ENCODE results near the gene COL23A1.

COL23A1 gene

DNA sequence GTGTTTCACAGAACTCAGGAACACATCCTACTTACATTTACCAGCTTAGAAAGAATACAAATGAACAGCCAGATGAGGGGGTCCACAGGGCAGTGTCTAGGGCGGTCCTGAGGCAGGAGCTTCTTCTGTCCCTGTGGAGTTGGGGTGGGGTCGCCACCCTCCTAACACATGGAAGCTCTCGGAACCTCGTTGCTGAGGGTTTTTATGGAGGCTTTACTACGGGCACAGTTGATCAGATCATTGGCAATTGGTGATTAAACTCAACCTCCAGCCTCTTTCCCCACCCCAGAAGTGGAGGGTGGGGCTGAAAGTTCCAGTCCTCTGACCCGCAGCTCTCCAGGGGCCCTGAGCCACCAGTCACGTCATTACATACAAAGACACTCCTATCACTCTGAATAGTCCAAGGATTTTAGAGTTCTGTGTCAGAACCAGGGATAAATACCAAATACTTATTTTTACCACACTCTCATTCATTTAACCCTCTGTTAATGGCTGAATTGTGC is 156.9 kb downstream of the COL23A1 start:
- CTCF ChIA-PET, result interaction anchor here (0.6 kb wide), 1 partner anchor 147 kb away, joined by 3 read pairs; no protein-coding TSS in a partner anchor
- no peak overlapping the region for H3K27ac ChIP-seq
- POLR2A ChIA-PET (ENCODE audit: low non-redundant PET), result no interaction called here
- DNase-seq (ENCODE audit: low spot score), result no peak
- TF ChIP-seq, protein P1, sequence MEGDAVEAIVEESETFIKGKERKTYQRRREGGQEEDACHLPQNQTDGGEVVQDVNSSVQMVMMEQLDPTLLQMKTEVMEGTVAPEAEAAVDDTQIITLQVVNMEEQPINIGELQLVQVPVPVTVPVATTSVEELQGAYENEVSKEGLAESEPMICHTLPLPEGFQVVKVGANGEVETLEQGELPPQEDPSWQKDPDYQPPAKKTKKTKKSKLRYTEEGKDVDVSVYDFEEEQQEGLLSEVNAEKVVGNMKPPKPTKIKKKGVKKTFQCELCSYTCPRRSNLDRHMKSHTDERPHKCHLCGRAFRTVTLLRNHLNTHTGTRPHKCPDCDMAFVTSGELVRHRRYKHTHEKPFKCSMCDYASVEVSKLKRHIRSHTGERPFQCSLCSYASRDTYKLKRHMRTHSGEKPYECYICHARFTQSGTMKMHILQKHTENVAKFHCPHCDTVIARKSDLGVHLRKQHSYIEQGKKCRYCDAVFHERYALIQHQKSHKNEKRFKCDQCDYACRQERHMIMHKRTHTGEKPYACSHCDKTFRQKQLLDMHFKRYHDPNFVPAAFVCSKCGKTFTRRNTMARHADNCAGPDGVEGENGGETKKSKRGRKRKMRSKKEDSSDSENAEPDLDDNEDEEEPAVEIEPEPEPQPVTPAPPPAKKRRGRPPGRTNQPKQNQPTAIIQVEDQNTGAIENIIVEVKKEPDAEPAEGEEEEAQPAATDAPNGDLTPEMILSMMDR (conservative IDR thresholded peaks at IDR 0.05; ENCODE audit: low read depth), result no peak

DNA sequence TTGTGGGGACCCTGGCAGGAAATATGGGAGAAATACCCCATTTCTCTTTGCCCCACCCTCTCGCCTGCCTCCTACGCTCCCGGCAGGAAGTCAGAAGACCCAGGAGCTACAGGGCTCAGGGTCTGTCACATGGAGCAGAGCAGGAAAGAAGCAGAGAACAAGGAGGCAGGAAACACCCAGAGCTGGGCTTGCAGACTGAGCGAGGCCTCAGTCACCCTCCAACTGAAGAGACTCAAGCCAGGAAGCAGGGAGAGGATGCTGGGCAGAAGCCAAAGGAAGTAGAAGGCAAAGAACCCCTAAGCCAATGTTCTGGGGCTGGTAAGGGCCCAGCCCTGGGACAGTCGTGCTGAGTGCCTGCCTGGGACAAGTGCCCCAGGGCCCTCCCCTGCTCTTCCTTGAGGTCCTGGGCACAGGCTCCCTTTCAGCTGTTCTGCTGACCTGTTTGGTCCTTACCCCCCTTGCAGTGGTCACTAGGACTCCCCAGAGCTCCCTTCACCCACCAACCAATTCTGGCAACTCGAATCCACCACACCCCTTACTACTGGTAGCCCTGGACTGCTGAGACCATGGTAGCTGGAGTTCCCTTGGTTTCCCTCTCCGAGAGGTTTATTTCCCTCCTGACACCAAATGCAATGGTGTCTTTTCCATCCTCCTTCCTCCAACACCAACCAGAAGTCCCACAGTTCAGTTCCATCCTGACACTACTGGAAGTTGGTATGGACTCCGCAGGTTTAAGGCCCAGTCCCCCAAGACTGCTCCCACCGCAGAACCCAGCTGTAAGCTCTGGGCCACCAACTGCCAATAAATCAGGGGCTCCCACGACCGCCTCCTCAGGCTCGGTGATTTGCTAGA is 157.5 kb downstream of the COL23A1 start:
- no peak for DNase-seq (ENCODE audit: low spot score)
- POLR2A ChIA-PET (ENCODE audit: low non-redundant PET), result no interaction called here
- TF ChIP-seq, protein P1 (conservative IDR thresholded peaks at IDR 0.05; ENCODE audit: low read depth), result no peak
- no peak overlapping the region for H3K27ac ChIP-seq
- CTCF ChIA-PET, result interaction anchor here (0.6 kb wide), 1 partner anchor 146 kb away, joined by 3 read pairs; no protein-coding TSS in a partner anchor

DNA sequence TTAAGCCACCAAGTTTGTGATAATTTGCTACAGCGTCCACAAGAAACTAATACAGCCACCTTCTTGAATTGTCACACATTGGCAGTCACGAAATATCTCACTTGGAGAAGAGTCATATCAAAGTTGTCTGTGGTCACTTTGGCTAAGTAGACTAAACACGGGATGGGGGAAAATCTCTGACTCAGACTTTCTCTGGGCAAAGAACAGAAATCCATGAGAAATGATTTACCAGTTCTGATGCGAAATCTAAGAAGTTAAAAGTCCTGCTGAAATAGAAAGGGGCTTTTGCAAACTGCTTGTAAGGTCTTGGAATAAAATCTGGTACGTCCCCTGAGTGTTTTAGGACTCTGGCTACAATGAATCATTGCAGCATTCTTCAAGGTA is 158.4 kb downstream of the COL23A1 start:
- no peak overlapping the region for H3K27ac ChIP-seq
- ChIA-PET CTCF (no interaction called here), POLR2A (ENCODE audit: low non-redundant PET) (no interaction called here)
- TF ChIP-seq, protein P1 (conservative IDR thresholded peaks at IDR 0.05; ENCODE audit: low read depth), result no peak
- DNase-seq (ENCODE audit: low spot score), result no peak

DNA sequence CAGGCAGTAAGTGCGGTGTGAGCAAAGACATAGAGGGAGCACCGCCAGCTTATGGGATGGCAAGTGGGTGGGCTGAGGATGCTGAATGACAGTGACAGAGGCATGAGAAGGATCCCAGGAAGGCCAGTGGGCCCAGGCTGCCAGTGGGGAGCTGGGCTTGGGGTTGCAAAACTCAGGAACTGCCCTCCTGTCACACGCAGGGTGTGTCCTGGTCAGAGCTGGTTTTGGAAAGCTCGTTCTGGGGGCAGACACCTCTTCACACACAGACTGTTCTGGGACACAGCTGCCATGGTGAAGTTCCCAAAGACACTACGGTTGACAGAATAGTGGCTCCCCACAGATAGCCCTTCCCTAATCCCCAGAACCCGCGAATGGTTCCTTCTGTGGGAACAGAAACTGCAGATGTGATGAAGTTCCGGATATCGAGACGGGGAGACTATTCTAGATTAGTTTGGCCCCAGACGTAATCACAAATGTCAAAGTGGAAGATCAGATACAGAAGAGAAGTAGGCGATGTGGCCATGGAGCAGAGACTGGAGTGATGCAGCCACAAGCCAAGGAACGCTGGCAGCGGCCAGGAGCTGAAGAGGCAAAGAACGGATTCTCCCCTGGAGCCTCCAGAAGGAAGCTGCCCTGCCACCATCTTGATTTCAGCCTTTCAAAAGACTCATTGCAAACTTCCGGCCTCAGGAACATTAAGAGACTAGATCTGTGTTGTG is 159.0 kb downstream of the COL23A1 start:
- ChIA-PET POLR2A (ENCODE audit: low non-redundant PET) (no interaction called here), CTCF (no interaction called here)
- TF ChIP-seq, protein P1 (conservative IDR thresholded peaks at IDR 0.05; ENCODE audit: low read depth), result no peak
- no peak for DNase-seq (ENCODE audit: low spot score)
- no peak overlapping the region for H3K27ac ChIP-seq

DNA sequence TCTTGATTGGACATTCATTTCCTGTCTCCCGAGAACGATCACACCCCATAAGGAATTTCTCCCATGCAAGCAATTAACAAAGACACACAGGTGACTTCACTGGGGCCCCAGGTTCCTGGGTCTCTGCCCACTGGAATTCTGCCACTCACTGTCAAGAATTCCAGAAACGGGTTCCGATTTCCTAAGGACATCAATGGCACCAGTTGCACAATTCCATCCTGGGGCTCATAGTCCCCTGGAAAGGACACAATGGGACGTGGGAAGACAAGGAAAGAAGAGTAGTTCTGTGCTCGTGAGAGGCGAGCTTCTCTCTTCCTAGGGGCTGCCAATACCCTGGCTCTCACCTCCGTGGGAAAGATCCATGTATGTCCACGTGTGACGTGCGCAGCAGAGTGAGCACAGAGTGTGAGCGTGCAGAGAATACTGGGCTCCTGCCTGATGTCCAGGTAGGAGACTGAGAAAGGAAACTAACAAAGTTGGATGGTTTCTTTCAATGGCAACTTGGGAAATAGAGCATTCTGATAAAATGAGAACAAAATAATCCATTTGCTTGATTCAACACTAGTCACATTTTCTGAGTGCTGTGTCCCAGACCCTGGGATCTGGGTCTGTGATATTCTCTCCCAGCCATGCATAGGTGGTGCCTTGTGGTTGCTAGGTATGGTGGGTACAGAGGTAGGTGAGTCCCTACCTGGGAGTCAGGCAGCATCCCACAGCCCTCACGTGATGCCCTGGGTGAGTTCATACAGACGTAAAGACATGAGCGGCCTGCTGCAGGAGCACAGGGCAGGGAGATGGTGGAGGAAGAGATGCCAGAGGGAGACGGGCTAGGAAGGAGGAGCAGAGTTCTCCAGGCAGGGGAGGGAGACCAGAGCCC is 159.8 kb downstream of the COL23A1 start:
- DNase-seq (ENCODE audit: low spot score), result no peak
- POLR2A ChIA-PET (ENCODE audit: low non-redundant PET), result no interaction called here
- TF ChIP-seq, protein P1 (conservative IDR thresholded peaks at IDR 0.05; ENCODE audit: low read depth), result no peak
- CTCF ChIA-PET, result no interaction called here
- H3K27ac ChIP-seq, result no peak overlapping the region
